Peyer's patch (tissue), 4 donors: ENCODE measurements around the gene POLR2C.

Experiments
- POLR2A ChIP-seq, 2 donors: fragments of 450-650 bp; IDR thresholded peaks; one replicate each; pipeline ENCODE4 v1.5.1; 2017; ENCODE audit warnings: antibody characterized with exemption in 2 of 2, mild to moderate bottlenecking in 2 of 2, moderate library complexity in 2 of 2
- TF ChIP-seq, protein P1 (sequence below), 6 experiments: fragments of 450-650 bp in 4 of 6; fragments of 200-600 bp in 2 of 6; sonication (generic) in 1 of 6; IDR thresholded peaks; one replicate each; pipeline ENCODE4 v1.5.1; 2017 to 2019; ENCODE audit warnings: antibody characterized with exemption in 6 of 6, mild to moderate bottlenecking in 3 of 6, moderate library complexity in 1 of 6

DNA sequence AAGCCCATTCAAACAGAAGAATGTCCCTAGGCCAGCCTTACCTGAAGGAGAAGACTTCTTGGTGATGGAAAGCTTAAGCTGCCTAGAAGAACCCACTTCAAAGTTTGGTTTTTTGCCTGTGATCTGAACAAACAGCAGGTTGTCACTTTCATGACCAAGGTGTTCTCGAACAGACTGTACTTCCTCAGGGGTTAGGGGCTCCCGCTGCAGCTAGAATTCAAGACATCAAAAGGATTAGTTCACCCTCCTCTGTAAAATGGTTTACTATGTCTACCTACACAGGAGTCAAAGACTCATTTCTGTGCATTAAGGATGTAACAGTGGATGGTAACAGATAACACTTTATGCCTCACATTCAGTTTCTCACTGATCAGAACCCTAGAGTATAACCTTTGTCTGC, 28.5 kb upstream of the POLR2C start:
- TF ChIP-seq, protein P1, sequence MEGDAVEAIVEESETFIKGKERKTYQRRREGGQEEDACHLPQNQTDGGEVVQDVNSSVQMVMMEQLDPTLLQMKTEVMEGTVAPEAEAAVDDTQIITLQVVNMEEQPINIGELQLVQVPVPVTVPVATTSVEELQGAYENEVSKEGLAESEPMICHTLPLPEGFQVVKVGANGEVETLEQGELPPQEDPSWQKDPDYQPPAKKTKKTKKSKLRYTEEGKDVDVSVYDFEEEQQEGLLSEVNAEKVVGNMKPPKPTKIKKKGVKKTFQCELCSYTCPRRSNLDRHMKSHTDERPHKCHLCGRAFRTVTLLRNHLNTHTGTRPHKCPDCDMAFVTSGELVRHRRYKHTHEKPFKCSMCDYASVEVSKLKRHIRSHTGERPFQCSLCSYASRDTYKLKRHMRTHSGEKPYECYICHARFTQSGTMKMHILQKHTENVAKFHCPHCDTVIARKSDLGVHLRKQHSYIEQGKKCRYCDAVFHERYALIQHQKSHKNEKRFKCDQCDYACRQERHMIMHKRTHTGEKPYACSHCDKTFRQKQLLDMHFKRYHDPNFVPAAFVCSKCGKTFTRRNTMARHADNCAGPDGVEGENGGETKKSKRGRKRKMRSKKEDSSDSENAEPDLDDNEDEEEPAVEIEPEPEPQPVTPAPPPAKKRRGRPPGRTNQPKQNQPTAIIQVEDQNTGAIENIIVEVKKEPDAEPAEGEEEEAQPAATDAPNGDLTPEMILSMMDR (IDR thresholded peaks at IDR 0.05) = no peak
- TF ChIP-seq POLR2A (IDR thresholded peaks at IDR 0.05) = no peak
